ENCODE data around the gene SMAD5.

Gene SMAD5

DNA sequence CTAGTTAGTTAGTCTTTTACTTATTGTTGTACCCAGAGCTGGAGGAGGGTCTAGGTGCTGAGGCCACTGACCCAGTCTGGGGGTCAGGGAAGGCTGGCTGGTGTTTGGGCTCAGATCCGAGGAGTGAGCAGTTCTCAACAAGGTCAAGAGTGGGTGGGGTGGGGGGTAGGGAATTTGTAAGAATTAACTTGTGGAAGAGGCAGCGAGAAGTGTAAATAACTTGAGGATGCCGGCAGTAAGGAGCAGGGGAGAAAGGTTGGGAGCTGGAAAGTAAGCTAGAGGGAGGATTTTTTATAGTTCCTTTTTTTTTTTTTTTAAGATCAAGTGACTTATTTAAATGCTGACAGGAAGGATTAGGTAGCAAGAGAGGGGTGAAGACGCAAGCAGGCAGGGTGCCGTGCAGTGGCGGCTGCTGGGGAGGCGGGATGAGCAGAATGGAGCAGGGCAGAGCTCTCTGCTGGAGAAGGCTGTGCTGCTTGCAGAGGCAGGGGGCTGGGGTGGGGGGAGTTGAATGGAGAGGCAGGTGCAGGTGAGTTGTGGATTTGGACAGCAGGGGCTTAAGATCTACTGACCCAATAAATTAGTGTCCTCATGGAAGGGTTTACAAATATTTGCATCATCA is 95.6 kb downstream of the SMAD5 start:
- no peak for DNase-seq

DNA sequence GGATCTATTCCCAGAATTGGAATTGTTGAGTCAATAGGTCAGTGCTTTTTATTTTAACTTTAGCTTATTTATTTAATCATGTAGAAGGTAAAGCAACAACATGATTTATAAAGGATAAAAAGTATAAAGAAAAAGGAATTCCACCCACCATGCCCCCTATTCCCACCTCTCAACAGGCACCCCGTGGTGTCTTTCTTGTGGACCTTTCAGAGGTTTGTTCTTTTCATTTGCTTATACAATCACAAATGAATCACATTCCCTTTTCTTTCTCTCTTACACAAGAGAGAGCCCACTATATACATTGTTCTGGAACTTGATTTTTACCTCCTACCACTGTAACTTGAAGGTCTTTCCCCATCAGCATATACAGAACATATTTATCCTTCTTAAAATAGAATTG is 97.5 kb downstream of the SMAD5 start:
- no peak for DNase-seq

DNA sequence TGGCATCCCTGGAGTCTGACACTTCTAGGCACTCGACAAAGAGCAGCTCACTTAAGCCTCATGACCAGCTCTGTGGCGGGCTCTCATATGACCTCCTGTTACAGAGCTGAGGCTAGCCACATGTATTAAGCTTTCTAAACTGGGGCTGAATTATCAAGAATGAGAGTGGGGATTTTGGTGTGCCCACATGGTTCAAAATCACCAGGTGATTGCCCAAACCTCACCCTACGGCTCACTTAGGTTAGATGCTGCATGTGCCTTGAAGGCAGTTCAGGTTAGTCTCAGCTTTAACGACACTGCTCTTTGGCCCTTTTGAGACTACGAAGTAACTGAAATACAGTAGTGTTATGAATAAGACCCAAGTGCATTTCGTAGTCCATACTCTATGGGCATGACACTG is 99.7 kb downstream of the SMAD5 start:
- DNase-seq: no peak
